Right renal cortex interstitium (tissue), 3 donors: ENCODE measurements around the gene HDGFL2. TPM values are rescaled to one million over a fixed set of nuclear protein-coding genes. Genes with fewer than 3 reads are reported as not detected.
"Not testable (repeated sequence)": the region's sequence is repeated elsewhere in the genome, so short reads cannot be mapped to it uniquely, and the experiment has no call there.

Source experiments
- DNase-seq, 3 donors: peaks; one replicate each; pipeline ENCODE4 v3.0.0-alpha.2; 2013; ENCODE audit warnings: low read depth in 3 of 3, low spot score in 2 of 3
- polyA plus RNA-seq, 3 donors: library from polyadenylated mRNA; unstranded; fragments of 120-200 nt; gene quantifications; one replicate each; pipeline ENCODE4 v1.2.1, GENCODE V29; 2013; ENCODE audit not compliant: insufficient read length in 3 of 3

Gene HDGFL2
- polyA plus RNA-seq, 3 donors, result 58.9 to 66.0 (median 62.3) TPM

- DNase-seq, result no peak
Observed at GRCh38 chr19:4511300-4512054, 39.4 kb downstream of the HDGFL2 start.

- no peak for DNase-seq
Observed at GRCh38 chr19:4512070-4512469, 40.0 kb downstream of the HDGFL2 start.

GRCh38 chr19:4513248-4513647, 41.2 kb downstream of the HDGFL2 start:
- no peak for DNase-seq

- DNase-seq, result no peak
Observed at GRCh38 chr19:4515732-4516131, 43.6 kb downstream of the HDGFL2 start.

GRCh38 chr19:4516199-4516938, 44.3 kb downstream of the HDGFL2 start:
- DNase-seq, result no peak

- DNase-seq, result no peak
Observed at GRCh38 chr19:4516939-4517300, 44.8 kb downstream of the HDGFL2 start.

GRCh38 chr19:4517451-4518057, 45.5 kb downstream of the HDGFL2 start:
- no peak for DNase-seq

GRCh38 chr19:4518345-4519171, 46.5 kb downstream of the HDGFL2 start, which contains the start of gene PLIN4:
TSS of gene PLIN4 (minus strand) at chr19:4518486. CDS start at chr19:4518272, 214 bp downstream.
- no peak for DNase-seq

- DNase-seq, result no peak
Observed at GRCh38 chr19:4519172-4519496, 47.0 kb downstream of the HDGFL2 start.

- no peak for DNase-seq
Observed at GRCh38 chr19:4519521-4520277, 47.6 kb downstream of the HDGFL2 start.

- no peak for DNase-seq
Observed at GRCh38 chr19:4521170-4521887, 49.2 kb downstream of the HDGFL2 start.

- no peak for DNase-seq
Observed at GRCh38 chr19:4521888-4522242, 49.8 kb downstream of the HDGFL2 start.

- DNase-seq, result no peak
Observed at GRCh38 chr19:4522291-4523002, 50.4 kb downstream of the HDGFL2 start.

GRCh38 chr19:4523306-4524110, 51.4 kb downstream of the HDGFL2 start:
- DNase-seq, result no peak

- no peak for DNase-seq
Observed at GRCh38 chr19:4524808-4525562, 52.9 kb downstream of the HDGFL2 start.

- DNase-seq, result no peak
Observed at GRCh38 chr19:4525563-4526002, 53.5 kb downstream of the HDGFL2 start.

GRCh38 chr19:4527377-4527776, 55.3 kb downstream of the HDGFL2 start:
- not testable (repeated sequence) for DNase-seq
